BJ (cell line): ENCODE results near the gene CPLX1. TPM values are rescaled to one million over a fixed set of nuclear protein-coding genes. Genes with fewer than 3 reads are reported as not detected.

Source experiments
- CTCF ChIA-PET: fragments of 350-600 bp; formaldehyde crosslinking; extraction: SDS; loops from one replicate; lab custom pipeline; 2021; ENCODE audit warnings: antibody characterized with exemption, inconsistent platforms; lab: Yijun Ruan, JAX
- POLR2A ChIA-PET: fragments of 300-600 bp; sonication (Branson Sonifier 250); formaldehyde crosslinking; extraction: SDS; loops from one replicate; lab custom pipeline; 2021; ENCODE audit warnings: antibody characterized with exemption; lab: Charles Lee
- DNase-seq: peaks from one replicate; pipeline ENCODE4 v3.0.0-alpha.2; 2011; ENCODE audit warnings: low read depth
- H3K27me3 ChIP-seq: 2 replicates; pipeline ENCODE4 v1.6.0; 2011; ENCODE audit warnings: low read length; ENCODE audit not compliant: control insufficient read depth, insufficient read depth
- H3K36me3 ChIP-seq: 2 replicates; pipeline ENCODE4 v1.5.1; 2011; ENCODE audit warnings: low read length; ENCODE audit not compliant: control insufficient read depth, insufficient read depth
- H3K4me3 ChIP-seq: 2 replicates; pipeline ENCODE4 v1.5.1; 2011; ENCODE audit warnings: low read depth, mild to moderate bottlenecking, control low read depth, low read length
- CTCF ChIP-seq: IDR thresholded peaks from 2 replicates; pipeline ENCODE4 v1.5.1; 2011; ENCODE audit warnings: low read depth, mild to moderate bottlenecking, control low read depth, inconsistent platforms, low read length, moderate library complexity; ENCODE audit not compliant: insufficient read depth
- polyA plus RNA-seq: library from polyadenylated mRNA; depleted of rRNA; stranded (reverse); fragments of >200 nt; gene quantifications from 2 replicates; pipeline ENCODE4 v1.2.3, GENCODE V29; 2011

CPLX1 gene
- polyA plus RNA-seq, 1 experiment = 0.15 TPM

GRCh38 chr4:824461-825062, 1.4 kb downstream of the CPLX1 start:
- no peak overlapping the region for H3K4me3 ChIP-seq
- no peaks in the 10 kb centered on the region for H3K36me3 ChIP-seq
- no peak for DNase-seq
- ChIA-PET POLR2A (no interaction called here), CTCF (no interaction called here)
- H3K27me3 ChIP-seq = peaks cover 48% of the 10 kb centered on the region
- no peak for TF ChIP-seq CTCF

- H3K36me3 ChIP-seq = no peaks in the 10 kb centered on the region
- no peak for TF ChIP-seq CTCF
- H3K4me3 ChIP-seq = no peak overlapping the region
- ChIA-PET CTCF (no interaction called here), POLR2A (no interaction called here)
- H3K27me3 ChIP-seq = peaks cover 45% of the 10 kb centered on the region
- no peak for DNase-seq
These were observed 2.0 kb downstream of the CPLX1 start for GRCh38 chr4:823761-824460.

DNA sequence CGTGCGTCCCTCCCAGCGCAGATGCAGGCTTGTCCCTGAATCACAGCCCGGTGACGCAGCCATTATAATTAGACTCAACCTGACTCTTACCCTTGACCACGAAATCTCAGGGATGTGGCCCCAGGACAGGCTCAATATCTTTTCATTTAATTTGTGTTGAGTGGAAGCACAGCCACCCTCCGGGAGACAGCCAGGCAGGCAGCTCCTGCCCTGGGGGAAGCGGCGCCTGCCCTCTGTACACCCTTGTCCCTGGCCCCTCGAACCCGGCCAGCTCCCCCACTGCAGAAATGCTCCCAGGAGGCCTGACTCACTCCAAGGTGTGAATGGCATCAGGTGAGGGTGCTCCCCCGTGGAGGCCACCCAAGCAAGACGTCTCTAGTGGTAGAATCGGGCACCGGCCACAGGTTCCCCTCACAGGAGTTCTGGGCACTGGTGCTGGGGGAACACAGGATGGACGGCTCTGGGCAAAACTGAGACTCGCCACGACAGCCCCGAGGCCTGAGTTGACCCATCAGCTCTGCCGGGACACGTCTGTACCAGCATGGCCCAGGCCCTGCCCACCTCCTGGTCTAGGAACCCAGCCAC, 2.7 kb downstream of the CPLX1 start:
- H3K4me3 ChIP-seq = no peak overlapping the region
- no peaks in the 10 kb centered on the region for H3K36me3 ChIP-seq
- CTCF ChIA-PET = no interaction called here
- H3K27me3 ChIP-seq = peaks cover 43% of the 10 kb centered on the region
- no peak for DNase-seq
- no peak for TF ChIP-seq CTCF
- POLR2A ChIA-PET = no interaction called here

DNA sequence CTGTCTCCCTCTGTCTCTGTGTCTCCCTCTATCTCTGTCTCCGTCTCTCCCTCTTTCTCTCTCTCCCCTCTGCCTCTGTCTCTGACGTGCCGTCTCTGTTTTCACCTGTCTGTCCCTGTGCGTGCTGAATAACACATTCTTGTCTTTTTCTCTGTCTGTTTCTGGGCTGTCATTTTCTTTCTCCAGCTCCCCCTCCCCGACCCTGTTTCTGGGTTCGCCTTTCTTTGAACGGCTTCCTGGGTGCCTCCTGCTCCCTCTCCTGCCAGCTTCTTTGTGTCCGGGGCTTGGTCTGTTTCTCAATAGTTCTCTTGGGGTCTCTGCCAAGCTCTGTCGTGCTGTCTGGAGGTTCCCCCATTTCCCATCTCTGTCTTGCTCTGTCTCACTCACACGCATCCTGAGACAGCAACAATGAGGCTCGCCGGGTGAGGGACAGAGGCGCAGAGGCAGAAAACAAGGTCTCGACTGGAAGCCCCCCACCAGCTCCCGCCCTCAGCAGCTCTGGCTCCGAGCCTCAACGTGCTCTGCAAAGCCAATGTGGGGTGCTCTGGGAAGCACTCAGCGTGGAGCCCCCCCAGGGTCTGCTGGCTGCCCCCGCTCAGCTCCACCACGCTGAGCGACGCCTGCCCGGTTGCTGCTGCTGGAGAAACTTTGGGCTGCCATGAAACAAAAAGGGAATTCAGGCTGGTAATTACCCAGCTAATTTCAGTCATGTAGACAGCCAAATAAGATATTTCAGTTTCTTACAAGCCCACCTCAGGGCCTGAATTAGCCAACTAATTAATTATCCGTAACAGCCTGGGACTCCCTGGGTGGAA, 3.4 kb downstream of the CPLX1 start:
- H3K36me3 ChIP-seq = no peaks in the 10 kb centered on the region
- TF ChIP-seq CTCF = no peak
- no peak for DNase-seq
- peaks cover 37% of the 10 kb centered on the region for H3K27me3 ChIP-seq
- POLR2A ChIA-PET = no interaction called here
- H3K4me3 ChIP-seq = no peak overlapping the region
- CTCF ChIA-PET = no interaction called here

- ChIA-PET CTCF (no interaction called here), POLR2A (no interaction called here)
- H3K4me3 ChIP-seq = no peak overlapping the region
- DNase-seq = no peak
- H3K36me3 ChIP-seq = no peaks in the 10 kb centered on the region
- H3K27me3 ChIP-seq = peaks cover 32% of the 10 kb centered on the region
- no peak for TF ChIP-seq CTCF
These were observed 4.3 kb downstream of the CPLX1 start for GRCh38 chr4:821631-822030.
